Gastroesophageal sphincter (tissue), 4 donors: Measurements from ENCODE around the gene ST8SIA4. TPM values are rescaled to one million over a fixed set of nuclear protein-coding genes. Genes with fewer than 3 reads are reported as not detected.

Source experiments
- ATAC-seq: fragments of 150-250 bp; one replicate; pipeline ENCODE4 v1.9.1; 2016; ENCODE audit warnings: mild to moderate bottlenecking, moderate library complexity
- H3K27ac ChIP-seq, 4 donors: fragments of 200-600 bp; sonication (generic) in 3 of 4; 1 replicate in 3 of 4; 2 replicates in 1 of 4; pipeline ENCODE4 v1.5.1; 2016 to 2019
- H3K27me3 ChIP-seq: fragments of 200-600 bp; sonication (generic); one replicate; pipeline ENCODE4 v1.5.1; 2019
- H3K36me3 ChIP-seq, 2 donors: fragments of 200-600 bp; sonication (generic); one replicate each; pipeline ENCODE4 v1.5.1; 2019; ENCODE audit warnings: control low read depth in 1 of 2
- H3K4me1 ChIP-seq, 3 donors: fragments of 200-600 bp; sonication (generic); 1 replicate in 2 of 3; 2 replicates in 1 of 3; pipeline ENCODE4 v1.5.1; 2016 to 2019; ENCODE audit warnings: control low read depth in 2 of 3
- H3K4me3 ChIP-seq, 2 donors: fragments of 200-600 bp; sonication (generic); one replicate each; pipeline ENCODE4 v1.5.1; 2019; ENCODE audit warnings: mild to moderate bottlenecking in 1 of 2, moderate library complexity in 1 of 2
- H3K9me3 ChIP-seq, 3 donors: fragments of 200-600 bp; sonication (generic); one replicate each; pipeline ENCODE4 v1.5.1; 2017 to 2019; ENCODE audit warnings: control low read depth in 2 of 3
- EP300 ChIP-seq: sonication (generic); formaldehyde crosslinking; IDR thresholded peaks from one replicate; pipeline ENCODE4 v1.6.1; 2017; ENCODE audit warnings: antibody characterized with exemption, mild to moderate bottlenecking
- POLR2A ChIP-seq, 2 donors: fragments of 450-650 bp; IDR thresholded peaks; one replicate each; pipeline ENCODE4 v1.6.1; 2017; ENCODE audit warnings: antibody characterized with exemption in 2 of 2, mild to moderate bottlenecking in 2 of 2, moderate library complexity in 1 of 2
- POLR2AphosphoS5 ChIP-seq: sonication (generic); formaldehyde crosslinking; IDR thresholded peaks from one replicate; pipeline ENCODE4 v1.6.1; 2017; ENCODE audit warnings: antibody characterized with exemption
- WGBS, 2 donors: methylation state at CpG; one replicate each; pipeline ENCODE4 v1.1.5; 2018; ENCODE audit warnings: low coverage in 1 of 2; 5-methylcytosine and 5-hydroxymethylcytosine counted together
- total RNA-seq, 4 donors: library from RNA; depleted of rRNA; stranded (reverse); fragments of >200 nt; gene quantifications; one replicate each; pipeline ENCODE4 v1.1.0, GENCODE V29; 2016
- TF ChIP-seq, protein P1 (sequence below), 4 experiments: fragments of 200-600 bp in 2 of 4; fragments of 450-650 bp in 2 of 4; sonication (generic) in 1 of 4; IDR thresholded peaks; one replicate each; pipeline ENCODE4 v1.5.1; 2017 to 2019; ENCODE audit warnings: antibody characterized with exemption in 4 of 4, mild to moderate bottlenecking in 2 of 4, moderate library complexity in 2 of 4

ST8SIA4 gene
- total RNA-seq, 4 donors from 2014 or later = 1.1 to 3.9 (median 2.9) TPM

DNA sequence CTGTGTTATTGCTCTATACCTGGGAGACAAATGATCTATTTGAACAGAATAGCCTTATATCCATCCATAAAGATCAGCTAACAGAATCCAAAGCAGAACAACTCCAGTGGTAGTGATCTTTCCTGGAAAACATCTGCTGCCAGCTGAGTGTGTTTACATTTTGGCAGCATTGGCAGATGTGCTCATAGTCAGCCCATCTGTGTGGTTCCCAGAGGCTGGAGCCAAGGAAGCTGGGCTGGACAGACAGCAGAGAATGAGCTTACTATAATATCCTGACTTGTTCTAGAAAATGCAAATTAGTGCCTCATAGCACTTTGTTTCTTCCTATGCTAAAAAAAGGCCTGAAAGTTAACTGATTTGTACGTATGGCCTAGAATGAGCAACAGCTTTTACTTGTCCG, 99.7 kb downstream of the ST8SIA4 start:
- no peak for TF ChIP-seq EP300
- TF ChIP-seq POLR2AphosphoS5 = no peak
- TF ChIP-seq, protein P1, sequence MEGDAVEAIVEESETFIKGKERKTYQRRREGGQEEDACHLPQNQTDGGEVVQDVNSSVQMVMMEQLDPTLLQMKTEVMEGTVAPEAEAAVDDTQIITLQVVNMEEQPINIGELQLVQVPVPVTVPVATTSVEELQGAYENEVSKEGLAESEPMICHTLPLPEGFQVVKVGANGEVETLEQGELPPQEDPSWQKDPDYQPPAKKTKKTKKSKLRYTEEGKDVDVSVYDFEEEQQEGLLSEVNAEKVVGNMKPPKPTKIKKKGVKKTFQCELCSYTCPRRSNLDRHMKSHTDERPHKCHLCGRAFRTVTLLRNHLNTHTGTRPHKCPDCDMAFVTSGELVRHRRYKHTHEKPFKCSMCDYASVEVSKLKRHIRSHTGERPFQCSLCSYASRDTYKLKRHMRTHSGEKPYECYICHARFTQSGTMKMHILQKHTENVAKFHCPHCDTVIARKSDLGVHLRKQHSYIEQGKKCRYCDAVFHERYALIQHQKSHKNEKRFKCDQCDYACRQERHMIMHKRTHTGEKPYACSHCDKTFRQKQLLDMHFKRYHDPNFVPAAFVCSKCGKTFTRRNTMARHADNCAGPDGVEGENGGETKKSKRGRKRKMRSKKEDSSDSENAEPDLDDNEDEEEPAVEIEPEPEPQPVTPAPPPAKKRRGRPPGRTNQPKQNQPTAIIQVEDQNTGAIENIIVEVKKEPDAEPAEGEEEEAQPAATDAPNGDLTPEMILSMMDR (IDR thresholded peaks at IDR 0.05) = no peak
- TF ChIP-seq POLR2A (IDR thresholded peaks at IDR 0.05) = no peak
- no peak for ATAC-seq
- H3K4me1 ChIP-seq = no peaks in the 10 kb centered on the region
- H3K27ac ChIP-seq = no peak overlapping the region
- no peaks in the 10 kb centered on the region for H3K27me3 ChIP-seq
- 52 to 62% methylated on average over 2 of the region's 2 CpGs for WGBS, 2 donors
- H3K36me3 ChIP-seq = no peaks in the 10 kb centered on the region
- H3K9me3 ChIP-seq = no peaks in the 10 kb centered on the region
- no peak overlapping the region for H3K4me3 ChIP-seq

DNA sequence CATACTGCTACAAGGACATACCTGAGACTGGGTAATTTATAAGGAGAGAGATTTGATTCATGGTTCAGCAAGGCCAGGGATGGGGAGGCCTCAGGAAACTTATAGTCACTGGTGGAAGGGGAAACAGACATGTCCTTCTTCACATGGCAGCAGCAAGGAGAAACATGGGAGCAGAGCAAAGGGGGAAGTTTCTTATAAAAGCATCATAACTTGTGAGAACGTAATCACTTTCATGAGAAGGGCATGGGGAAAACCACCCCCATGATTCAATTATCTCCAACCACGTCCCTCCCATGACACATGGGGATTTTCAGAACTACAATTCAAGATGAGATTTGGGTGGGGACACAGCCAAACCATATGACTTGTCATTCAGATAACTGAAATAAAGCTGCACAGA, 100.9 kb downstream of the ST8SIA4 start:
- TF ChIP-seq, protein P1 (IDR thresholded peaks at IDR 0.05) = no peak
- no peak for TF ChIP-seq EP300
- TF ChIP-seq POLR2AphosphoS5 = no peak
- TF ChIP-seq POLR2A (IDR thresholded peaks at IDR 0.05) = no peak
- H3K4me1 ChIP-seq = no peaks in the 10 kb centered on the region
- no peaks in the 10 kb centered on the region for H3K27me3 ChIP-seq
- WGBS, 2 donors = 86 to 90% methylated on average over 2 of the region's 2 CpGs
- no peak for ATAC-seq
- no peak overlapping the region for H3K27ac ChIP-seq
- no peaks in the 10 kb centered on the region for H3K36me3 ChIP-seq
- H3K9me3 ChIP-seq = no peaks in the 10 kb centered on the region
- H3K4me3 ChIP-seq = no peak overlapping the region

DNA sequence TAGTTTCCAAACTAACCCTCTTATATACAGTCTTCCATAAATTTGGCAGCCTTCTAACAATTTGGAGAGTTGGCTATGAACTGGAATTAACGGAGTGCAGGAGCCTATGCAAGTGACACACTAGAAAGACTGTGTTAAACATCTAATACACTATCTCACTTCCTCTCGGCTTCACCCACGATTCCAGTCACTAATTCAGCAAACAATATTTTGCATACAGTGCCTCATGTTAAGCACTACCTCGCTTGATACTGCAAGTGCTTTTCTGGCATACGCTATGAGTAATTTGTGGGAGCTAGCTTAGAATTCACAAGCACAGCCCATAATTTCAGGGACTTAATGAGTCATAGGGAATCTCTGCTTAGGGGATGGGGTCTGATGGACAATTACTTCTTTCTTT, 102.5 kb downstream of the ST8SIA4 start:
- Histone ChIP-seq H3K4me3 (no peak overlapping the region), H3K36me3 (no peaks in the 10 kb centered on the region), H3K27me3 (no peaks in the 10 kb centered on the region), H3K4me1 (no peaks in the 10 kb centered on the region), H3K9me3 (no peaks in the 10 kb centered on the region), H3K27ac (no peak overlapping the region)
- ATAC-seq = no peak
- TF ChIP-seq POLR2A (IDR thresholded peaks at IDR 0.05) (no peak), POLR2AphosphoS5 (no peak)
- TF ChIP-seq, protein P1 (IDR thresholded peaks at IDR 0.05) = no peak
- 70 to 79% methylated on average over 5 of the region's 5 CpGs for WGBS, 2 donors

DNA sequence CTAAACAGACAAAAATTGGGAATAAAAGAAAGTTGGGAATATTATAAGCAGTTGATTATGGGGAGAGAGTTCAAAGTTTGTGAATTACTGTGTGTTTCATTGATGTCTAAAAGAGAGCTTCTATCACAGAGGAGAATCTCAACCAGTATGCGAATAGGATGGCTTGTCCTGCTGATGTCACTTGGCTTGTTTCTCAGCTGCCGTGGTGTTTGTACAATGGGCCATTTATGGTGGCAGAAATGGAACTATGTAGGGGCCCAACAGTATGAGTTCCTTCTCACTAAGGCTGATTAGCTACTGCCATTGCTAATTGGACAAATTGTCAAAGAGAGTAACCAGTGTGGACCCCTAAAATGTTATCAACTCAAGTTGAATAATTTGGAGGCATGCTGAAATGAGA, 103.9 kb downstream of the ST8SIA4 start:
- TF ChIP-seq EP300 = no peak
- no peak for TF ChIP-seq POLR2A (IDR thresholded peaks at IDR 0.05)

DNA sequence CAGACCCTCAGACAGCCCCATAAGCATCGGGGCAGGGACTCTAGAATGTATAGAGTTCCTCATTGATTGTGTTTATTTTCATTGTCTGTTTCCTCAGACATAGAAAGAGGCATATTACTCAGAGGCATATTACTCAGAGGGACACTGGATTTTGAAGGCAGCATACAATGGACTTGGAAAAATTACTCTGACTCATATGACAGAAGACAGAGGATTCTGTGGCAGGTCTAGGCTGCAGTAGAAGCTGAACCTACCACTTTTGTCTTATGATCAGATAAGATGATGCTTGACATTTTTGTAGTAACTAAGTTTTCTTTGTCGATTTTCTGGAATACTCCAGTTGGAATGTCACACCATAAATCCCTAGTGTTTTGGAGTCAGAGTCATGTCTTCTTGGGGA, 105.2 kb downstream of the ST8SIA4 start:
- 74 to 81% methylated on average over 2 of the region's 2 CpGs for WGBS, 2 donors
- Histone ChIP-seq H3K4me1 (no peaks in the 10 kb centered on the region), H3K36me3 (no peaks in the 10 kb centered on the region), H3K27me3 (no peaks in the 10 kb centered on the region), H3K27ac (no peak overlapping the region), H3K9me3 (peaks cover 0 to 5% (median 0%) of the 10 kb centered on the region in 3 donors), H3K4me3 (no peak overlapping the region)
- no peak for ATAC-seq
- no peak for TF ChIP-seq POLR2AphosphoS5
- TF ChIP-seq, protein P1 (IDR thresholded peaks at IDR 0.05) = no peak
- TF ChIP-seq EP300 = no peak
- TF ChIP-seq POLR2A (IDR thresholded peaks at IDR 0.05) = no peak

More for the DNA sequence above, 103.9 kb downstream of the ST8SIA4 start:
- Histone ChIP-seq H3K36me3 (no peaks in the 10 kb centered on the region), H3K4me3 (no peak overlapping the region), H3K9me3 (peaks cover 0 to under 1% (median 0%) of the 10 kb centered on the region in 3 donors), H3K27ac (no peak overlapping the region), H3K27me3 (no peaks in the 10 kb centered on the region), H3K4me1 (no peaks in the 10 kb centered on the region)
- 82 to 93% methylated on average over 2 of the region's 2 CpGs for WGBS, 2 donors
- ATAC-seq = no peak

DNA sequence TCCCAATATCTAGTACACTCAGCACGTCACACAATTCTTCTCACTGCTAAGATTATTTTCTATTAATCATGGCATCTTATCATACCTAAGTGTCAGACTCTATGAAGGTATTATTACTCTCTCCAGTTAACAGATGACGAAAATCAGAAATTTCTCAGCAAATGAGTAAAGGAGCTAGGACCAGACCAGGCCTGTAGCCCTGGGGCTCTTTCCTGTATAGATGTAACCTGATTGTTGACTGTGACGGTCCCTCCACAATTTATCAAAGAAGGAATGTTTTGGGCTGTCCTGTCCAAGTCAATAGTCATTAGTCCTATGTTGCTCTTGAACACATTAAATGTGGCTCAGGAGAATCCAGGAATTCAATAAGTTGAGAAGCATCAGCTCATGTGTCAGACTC, 106.2 kb downstream of the ST8SIA4 start:
- no peak overlapping the region for H3K4me3 ChIP-seq
- TF ChIP-seq POLR2A (IDR thresholded peaks at IDR 0.05) (no peak), EP300 (no peak), POLR2AphosphoS5 (no peak)
- TF ChIP-seq, protein P1 (IDR thresholded peaks at IDR 0.05) = no peak
- H3K4me1 ChIP-seq = no peaks in the 10 kb centered on the region
- ATAC-seq = no peak
- no peaks in the 10 kb centered on the region for H3K36me3 ChIP-seq
- 71 to 91% methylated on average over 3 of the region's 3 CpGs for WGBS, 2 donors
- no peaks in the 10 kb centered on the region for H3K27me3 ChIP-seq
- H3K27ac ChIP-seq = no peak overlapping the region
- peaks cover 0 to 5% (median 0%) of the 10 kb centered on the region in 3 donors for H3K9me3 ChIP-seq
